Sigmoid colon (tissue), 7 donors: Measurements from ENCODE around the gene PRKAG2. TPM values are rescaled to one million over a fixed set of nuclear protein-coding genes. Genes with fewer than 3 reads are reported as not detected.

ENCODE experiments used
- DNase-seq: peaks from one replicate; pipeline ENCODE4 v3.0.0-alpha.2; 2019
- H3K27ac ChIP-seq, 4 donors: fragments of 200-600 bp; sonication (generic); one replicate each; pipeline ENCODE4 v1.5.1; 2016 to 2019; ENCODE audit warnings: mild to moderate bottlenecking in 1 of 4
- H3K27me3 ChIP-seq, 3 donors: fragments of 200-600 bp; sonication (generic); one replicate each; pipeline ENCODE4 v1.5.1; 2019; ENCODE audit warnings: mild to moderate bottlenecking in 1 of 3
- H3K36me3 ChIP-seq, 4 donors: fragments of 200-600 bp; sonication (generic); one replicate each; pipeline ENCODE4 v1.5.1; 2016 to 2019
- H3K4me1 ChIP-seq, 4 donors: fragments of 200-600 bp; sonication (generic); one replicate each; pipeline ENCODE4 v1.5.1; 2017 to 2019
- H3K4me3 ChIP-seq, 4 donors: fragments of 200-600 bp; sonication (generic); one replicate each; pipeline ENCODE4 v1.5.1; 2017 to 2019; ENCODE audit warnings: mild to moderate bottlenecking in 2 of 4, moderate library complexity in 1 of 4
- H3K9me3 ChIP-seq, 4 donors: fragments of 200-600 bp in 3 of 4; sonication (generic) in 3 of 4; one replicate each; pipeline versions ENCODE4 v1.5.1 to v1.6.1; 2013 to 2019
- CTCF ChIP-seq, 4 experiments: fragments of 450-650 bp in 3 of 4; fragments of 200-600 bp in 1 of 4; IDR thresholded peaks; one replicate each; pipeline ENCODE4 v1.5.1; 2016 to 2019; ENCODE audit warnings: antibody characterized with exemption in 4 of 4, mild to moderate bottlenecking in 3 of 4, moderate library complexity in 2 of 4
- EP300 ChIP-seq, 4 donors: sonication (generic); formaldehyde crosslinking; IDR thresholded peaks; one replicate each; pipeline ENCODE4 v1.6.1; 2017; ENCODE audit warnings: antibody characterized with exemption in 4 of 4
- POLR2A ChIP-seq, 2 donors: fragments of 450-650 bp; IDR thresholded peaks; one replicate each; pipeline ENCODE4 v1.6.1; 2016; ENCODE audit warnings: antibody characterized with exemption in 2 of 2, mild to moderate bottlenecking in 2 of 2, moderate library complexity in 2 of 2
- POLR2AphosphoS5 ChIP-seq, 4 donors: sonication (generic); formaldehyde crosslinking; IDR thresholded peaks; one replicate each; pipeline ENCODE4 v1.6.1; 2017; ENCODE audit warnings: antibody characterized with exemption in 4 of 4
- WGBS, 2 donors: extraction: QIAGEN DNeasy Blood & Tissue Kit; methylation state at CpG; one replicate each; pipeline ENCODE4 v1.1.7; 2013; 5-methylcytosine and 5-hydroxymethylcytosine counted together
- intact Hi-C: fragments of 100-400 bp; cut with DNase I; formaldehyde crosslinking; loops from one replicate; pipeline ENCODE4 v1.15.1; 2023
- polyA plus RNA-seq, 3 donors: library from polyadenylated mRNA; stranded (reverse); fragments of 200-250 nt; gene quantifications; one replicate each; pipeline ENCODE4 v1.2.3, GENCODE V29; 2013
- total RNA-seq, 4 donors: library from RNA; depleted of rRNA; stranded (reverse); fragments of >200 nt; gene quantifications; one replicate each; pipeline ENCODE4 v1.1.0, GENCODE V29; 2016
- donor health status: healthy with polysubstance abuse.
- donor health status: Bipolar disorder and iron deficiency.
- donor health status: healthy.

PRKAG2 gene
- total and polyA plus RNA-seq, 7 donors, result 19.2 to 51.2 (median 37.1) TPM

GRCh38 chr7:151901828-151902227, 24.9 kb upstream of the PRKAG2 start:
- H3K27ac ChIP-seq, result no peak overlapping the region
- H3K4me1 ChIP-seq, result no peaks in the 10 kb centered on the region
- no peak for DNase-seq
- peaks cover 0 to 11% (median 0%) of the 10 kb centered on the region in 3 donors for H3K27me3 ChIP-seq
- H3K36me3 ChIP-seq, result no peaks in the 10 kb centered on the region
- no peak for TF ChIP-seq EP300 (IDR thresholded peaks at IDR 0.05)
- TF ChIP-seq POLR2A (IDR thresholded peaks at IDR 0.05), result no peak
- no peak for TF ChIP-seq POLR2AphosphoS5 (IDR thresholded peaks at IDR 0.05)
- no peak for TF ChIP-seq CTCF (IDR thresholded peaks at IDR 0.05)
- H3K9me3 ChIP-seq, result no peaks in the 10 kb centered on the region
- 86 to 90% methylated on average over 5 of the region's 5 CpGs for WGBS, 2 donors
- no peak overlapping the region for H3K4me3 ChIP-seq
- intact Hi-C loops, result no loop called here

- Histone ChIP-seq H3K4me3 (no peak overlapping the region), H3K27me3 (peaks cover 0 to 11% (median 0%) of the 10 kb centered on the region in 3 donors), H3K4me1 (no peaks in the 10 kb centered on the region), H3K9me3 (no peaks in the 10 kb centered on the region), H3K36me3 (no peaks in the 10 kb centered on the region), H3K27ac (no peak overlapping the region)
- intact Hi-C loops, result no loop called here
- 82 to 91% methylated on average over 17 of the region's 17 CpGs for WGBS, 2 donors
- no peak for DNase-seq
- TF ChIP-seq CTCF (IDR thresholded peaks at IDR 0.05) (no peak), POLR2AphosphoS5 (IDR thresholded peaks at IDR 0.05) (no peak), EP300 (IDR thresholded peaks at IDR 0.05) (no peak), POLR2A (IDR thresholded peaks at IDR 0.05) (no peak)
Measured at GRCh38 chr7:151900986-151901621, 24.2 kb upstream of the PRKAG2 start.

- H3K27ac ChIP-seq, result no peak overlapping the region
- peaks cover 0 to 13% (median 0%) of the 10 kb centered on the region in 3 donors for H3K27me3 ChIP-seq
- H3K9me3 ChIP-seq, result no peaks in the 10 kb centered on the region
- TF ChIP-seq EP300 (IDR thresholded peaks at IDR 0.05) (no peak), POLR2AphosphoS5 (IDR thresholded peaks at IDR 0.05) (no peak), POLR2A (IDR thresholded peaks at IDR 0.05) (no peak), CTCF (IDR thresholded peaks at IDR 0.05) (no peak)
- no peaks in the 10 kb centered on the region for H3K4me1 ChIP-seq
- no peaks in the 10 kb centered on the region for H3K36me3 ChIP-seq
- intact Hi-C loops, result no loop called here
- no peak overlapping the region for H3K4me3 ChIP-seq
- DNase-seq, result no peak
- WGBS, 2 donors, result 81 to 85% methylated on average over 5 of the region's 5 CpGs
Measured at GRCh38 chr7:151900591-151900985, 23.7 kb upstream of the PRKAG2 start.

- TF ChIP-seq POLR2A (IDR thresholded peaks at IDR 0.05) (no peak), CTCF (IDR thresholded peaks at IDR 0.05) (no peak), POLR2AphosphoS5 (IDR thresholded peaks at IDR 0.05) (no peak), EP300 (IDR thresholded peaks at IDR 0.05) (no peak)
- Histone ChIP-seq H3K9me3 (no peaks in the 10 kb centered on the region), H3K27ac (no peak overlapping the region), H3K4me1 (no peaks in the 10 kb centered on the region), H3K27me3 (peaks cover 0 to 13% (median 0%) of the 10 kb centered on the region in 3 donors), H3K36me3 (no peaks in the 10 kb centered on the region), H3K4me3 (no peak overlapping the region)
- peak; percentile 52 for DNase-seq
- WGBS, 2 donors, result 89 to 92% methylated on average over 18 of the region's 18 CpGs
- intact Hi-C loops, result no loop called here
Measured at GRCh38 chr7:151899513-151900360, 22.8 kb upstream of the PRKAG2 start.
